ENCODE measurements around the gene DUSP2. TPM values are rescaled to one million over a fixed set of nuclear protein-coding genes. Genes with fewer than 3 reads are reported as not detected.
A peak's percentile ranks its signal among the peaks of the same experiment; 100 is the strongest.

DUSP2 gene
- total and polyA plus RNA-seq, 8 donors, result 0.32 to 3.1 (median 1.3) TPM

DNA sequence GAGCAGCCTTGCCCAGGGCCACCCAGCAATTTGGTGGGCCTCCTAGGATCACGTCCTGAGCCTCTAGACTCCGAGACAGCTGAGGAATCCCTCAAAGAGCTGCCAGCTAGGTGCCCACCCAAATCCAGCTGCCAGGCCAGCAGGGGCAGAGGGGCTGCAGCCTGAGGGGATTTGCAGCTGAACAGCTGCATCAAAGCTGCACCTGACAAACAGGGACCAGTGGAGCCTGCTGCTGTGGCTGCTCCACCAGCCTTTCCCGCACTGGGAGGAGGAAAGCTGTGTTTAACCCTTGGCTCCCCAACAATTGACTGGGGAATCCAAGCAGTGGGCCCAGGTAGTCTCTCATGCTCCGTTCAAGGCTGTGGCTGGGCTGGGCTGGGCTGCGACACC, 37.1 kb downstream of the DUSP2 start:
- no peaks in the 10 kb centered on the region for H3K27me3 ChIP-seq
- no peak for FAIRE-seq
- intact Hi-C loops (cut with DNase I), result no loop called here
- no peak overlapping the region for H3K27ac ChIP-seq
- 47 to 58% methylated on average over 5 of the region's 5 CpGs for WGBS, 2 donors
- DNase-seq, result peak in 1 of 6 donors; percentile 49
- no peak overlapping the region for H3K4me3 ChIP-seq
- H3K4me1 ChIP-seq, result no peaks in the 10 kb centered on the region
- TF ChIP-seq, protein P1, sequence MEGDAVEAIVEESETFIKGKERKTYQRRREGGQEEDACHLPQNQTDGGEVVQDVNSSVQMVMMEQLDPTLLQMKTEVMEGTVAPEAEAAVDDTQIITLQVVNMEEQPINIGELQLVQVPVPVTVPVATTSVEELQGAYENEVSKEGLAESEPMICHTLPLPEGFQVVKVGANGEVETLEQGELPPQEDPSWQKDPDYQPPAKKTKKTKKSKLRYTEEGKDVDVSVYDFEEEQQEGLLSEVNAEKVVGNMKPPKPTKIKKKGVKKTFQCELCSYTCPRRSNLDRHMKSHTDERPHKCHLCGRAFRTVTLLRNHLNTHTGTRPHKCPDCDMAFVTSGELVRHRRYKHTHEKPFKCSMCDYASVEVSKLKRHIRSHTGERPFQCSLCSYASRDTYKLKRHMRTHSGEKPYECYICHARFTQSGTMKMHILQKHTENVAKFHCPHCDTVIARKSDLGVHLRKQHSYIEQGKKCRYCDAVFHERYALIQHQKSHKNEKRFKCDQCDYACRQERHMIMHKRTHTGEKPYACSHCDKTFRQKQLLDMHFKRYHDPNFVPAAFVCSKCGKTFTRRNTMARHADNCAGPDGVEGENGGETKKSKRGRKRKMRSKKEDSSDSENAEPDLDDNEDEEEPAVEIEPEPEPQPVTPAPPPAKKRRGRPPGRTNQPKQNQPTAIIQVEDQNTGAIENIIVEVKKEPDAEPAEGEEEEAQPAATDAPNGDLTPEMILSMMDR (IDR thresholded peaks at IDR 0.05), result no peak
- H3K36me3 ChIP-seq, result no peaks in the 10 kb centered on the region
- H3K9me3 ChIP-seq, result no peaks in the 10 kb centered on the region
- ATAC-seq, result no peak

DNA sequence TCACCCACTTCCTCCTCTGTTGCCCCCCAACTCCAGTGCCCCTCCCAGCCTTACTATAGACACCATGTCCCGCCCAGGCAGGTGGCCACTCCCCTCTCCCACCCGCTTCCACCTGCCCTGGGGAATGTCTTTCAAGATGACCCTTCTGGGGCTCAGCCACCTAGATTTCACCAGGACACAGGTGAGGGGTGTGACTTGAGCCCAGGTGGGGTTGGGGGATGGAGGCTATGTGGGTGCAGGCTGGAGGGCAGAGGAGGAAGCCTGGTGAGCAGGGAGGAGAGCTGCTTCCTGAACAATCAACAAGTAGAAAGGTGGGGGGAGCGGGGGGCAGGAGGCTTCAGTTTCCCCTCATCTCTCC, 37.6 kb downstream of the DUSP2 start:
- H3K27ac ChIP-seq, result no peak overlapping the region
- intact Hi-C loops (cut with DNase I), result no loop called here
- H3K9me3 ChIP-seq, result no peaks in the 10 kb centered on the region
- ATAC-seq (no peak), FAIRE-seq (no peak), DNase-seq (peak in 1 of 6 donors; percentile 25)
- 74 to 90% methylated on average over 3 of the region's 3 CpGs for WGBS, 2 donors
- TF ChIP-seq, protein P1 (IDR thresholded peaks at IDR 0.05), result no peak
- no peaks in the 10 kb centered on the region for H3K27me3 ChIP-seq
- H3K36me3 ChIP-seq, result no peaks in the 10 kb centered on the region
- no peak overlapping the region for H3K4me3 ChIP-seq
- H3K4me1 ChIP-seq, result no peaks in the 10 kb centered on the region

DNA sequence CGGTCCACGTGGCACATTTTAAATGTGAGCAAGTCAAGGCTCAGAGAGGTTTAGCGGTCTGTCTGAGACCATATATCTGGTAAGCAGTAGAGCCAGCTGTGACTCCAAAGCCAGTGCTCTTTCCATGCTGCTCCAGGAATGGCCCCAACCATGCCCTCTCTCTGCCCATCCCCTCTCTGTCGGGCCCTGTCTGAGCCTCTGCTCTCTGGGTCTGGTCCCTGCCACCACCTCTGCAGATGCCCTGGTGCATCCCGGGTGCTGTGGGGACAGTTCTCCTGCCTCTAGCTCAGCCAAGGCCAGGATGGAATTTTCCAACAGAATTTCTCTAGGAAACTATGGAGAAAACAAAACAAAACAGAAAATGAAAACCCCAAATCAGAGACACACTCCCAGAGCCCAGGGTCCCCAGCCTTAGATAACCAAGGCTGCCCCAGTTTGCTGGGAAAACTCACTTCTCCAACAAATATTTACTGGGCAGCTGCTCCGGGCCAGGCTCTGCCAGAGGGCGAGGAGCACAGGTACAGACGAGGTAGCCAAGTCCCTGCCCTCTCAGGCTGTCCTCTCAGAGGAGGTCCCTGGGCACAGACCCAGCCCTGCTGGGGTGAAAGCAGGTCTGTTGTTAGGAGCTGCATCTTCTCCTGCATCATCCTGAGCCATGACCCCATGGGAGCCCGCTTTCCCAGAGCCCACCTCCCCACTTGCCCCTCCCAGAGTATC, 38.1 kb downstream of the DUSP2 start:
- TF ChIP-seq, protein P1 (IDR thresholded peaks at IDR 0.05), result no peak
- Histone ChIP-seq H3K27ac (no peak overlapping the region), H3K4me1 (no peaks in the 10 kb centered on the region), H3K27me3 (no peaks in the 10 kb centered on the region), H3K9me3 (no peaks in the 10 kb centered on the region), H3K36me3 (no peaks in the 10 kb centered on the region), H3K4me3 (no peak overlapping the region)
- intact Hi-C loops (cut with DNase I), result no loop called here
- FAIRE-seq (no peak), ATAC-seq (no peak), DNase-seq (peak in 1 of 6 donors; percentile 47)
- 58% methylated on average over 9 of the region's 9 CpGs for WGBS, 2 donors

DNA sequence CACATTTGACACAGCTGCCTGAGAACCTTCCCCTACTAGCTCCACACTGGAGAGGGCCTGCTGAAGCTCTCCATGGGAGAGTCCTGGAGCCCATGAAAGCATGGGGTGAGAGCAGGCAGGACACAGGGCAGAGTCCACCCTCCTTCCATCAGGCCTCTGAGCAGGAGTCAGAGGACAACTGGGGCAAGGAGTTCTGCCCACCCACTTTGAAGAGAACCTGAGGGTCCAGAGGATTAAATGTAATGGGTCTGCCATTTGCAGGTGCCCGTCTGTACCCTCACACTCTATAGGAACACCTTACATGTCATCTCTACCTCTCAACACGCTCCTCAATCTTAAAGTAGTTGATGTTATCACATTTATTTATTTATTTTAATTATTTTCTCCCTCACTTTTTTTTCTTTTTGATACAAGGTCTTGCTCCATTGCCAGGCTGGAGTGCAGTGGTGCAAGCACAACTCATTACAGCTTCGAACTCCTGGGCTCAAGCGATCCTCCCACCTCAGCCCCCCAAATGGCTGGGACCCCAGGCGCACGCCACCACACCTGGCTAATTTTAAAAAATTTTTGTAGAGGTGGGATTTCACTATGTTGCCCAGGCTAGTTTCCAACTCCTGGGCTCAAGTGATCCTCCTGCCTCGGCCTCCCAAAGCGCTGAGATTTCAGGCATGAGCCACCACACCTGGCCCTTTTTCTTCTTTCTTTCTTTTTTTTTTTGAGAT, 39.1 kb downstream of the DUSP2 start:
- Histone ChIP-seq H3K9me3 (no peaks in the 10 kb centered on the region), H3K27ac (no peak overlapping the region), H3K4me1 (no peaks in the 10 kb centered on the region), H3K4me3 (no peak overlapping the region), H3K27me3 (no peaks in the 10 kb centered on the region), H3K36me3 (no peaks in the 10 kb centered on the region)
- peak in 1 of 6 donors; percentile 32 for DNase-seq
- intact Hi-C loops (cut with DNase I), result no loop called here
- no peak for FAIRE-seq
- ATAC-seq, result no peak
- WGBS, 2 donors, result 93 to 98% methylated on average over 8 of the region's 8 CpGs
- TF ChIP-seq, protein P1 (IDR thresholded peaks at IDR 0.05), result no peak

All from pancreas (tissue), 10 donors.